Stimulated activated CD4-positive, alpha-beta T cell treated with anti-CD3 and anti-CD28 coated beads, TNF-alpha, amount 100 ng/mL, for 4 hours (primary cell): ENCODE measurements around the gene RFNG.

Source experiments
- DNase-seq, 3 experiments: peaks; one replicate each; pipeline ENCODE4 v3.0.0-alpha.2; 2020; ENCODE audit warnings: low read depth in 3 of 3

RFNG gene

GRCh38 chr17:82013772-82014321, 37.8 kb downstream of the RFNG start:
- DNase-seq: no peak

GRCh38 chr17:82013341-82013740, 38.3 kb downstream of the RFNG start:
- DNase-seq: no peak

DNA sequence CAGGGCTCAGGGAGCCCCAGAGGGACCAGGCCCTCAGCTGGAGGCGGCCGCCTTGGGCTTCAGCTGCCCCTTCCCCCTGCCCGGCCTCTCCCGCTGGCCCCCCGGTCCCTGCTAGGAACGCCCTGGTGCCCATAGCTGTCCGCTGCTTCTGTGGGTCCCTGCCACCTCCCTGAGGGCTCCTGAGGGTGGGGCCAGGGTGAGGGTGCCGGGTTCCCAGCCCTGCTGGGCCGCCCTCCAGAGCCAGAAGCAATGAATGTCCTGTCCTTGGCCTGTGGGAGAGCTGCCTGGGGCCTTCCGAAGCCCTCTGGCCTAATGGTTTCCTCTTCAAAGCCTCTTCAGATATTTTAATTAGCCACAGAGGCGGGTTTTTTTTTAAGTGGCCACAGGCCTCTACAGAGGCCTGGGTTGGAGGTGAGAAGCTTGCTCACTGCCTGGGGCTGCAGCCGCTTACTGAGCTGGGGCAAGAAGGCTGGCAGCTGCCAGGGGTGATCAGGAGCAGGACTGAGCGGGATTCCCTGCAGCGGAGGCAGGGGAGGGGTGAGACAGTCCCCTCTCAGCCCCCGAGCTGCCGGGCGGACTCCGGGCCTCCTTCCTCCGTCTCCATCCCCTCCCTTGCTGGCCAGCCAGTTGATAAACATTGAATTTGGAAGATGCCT, 38.8 kb downstream of the RFNG start:
- DNase-seq: no peak

GRCh38 chr17:82012261-82012639, 39.4 kb downstream of the RFNG start:
- DNase-seq: no peak

- no peak for DNase-seq
These were observed 39.9 kb downstream of the RFNG start for GRCh38 chr17:82011617-82012187.

DNA sequence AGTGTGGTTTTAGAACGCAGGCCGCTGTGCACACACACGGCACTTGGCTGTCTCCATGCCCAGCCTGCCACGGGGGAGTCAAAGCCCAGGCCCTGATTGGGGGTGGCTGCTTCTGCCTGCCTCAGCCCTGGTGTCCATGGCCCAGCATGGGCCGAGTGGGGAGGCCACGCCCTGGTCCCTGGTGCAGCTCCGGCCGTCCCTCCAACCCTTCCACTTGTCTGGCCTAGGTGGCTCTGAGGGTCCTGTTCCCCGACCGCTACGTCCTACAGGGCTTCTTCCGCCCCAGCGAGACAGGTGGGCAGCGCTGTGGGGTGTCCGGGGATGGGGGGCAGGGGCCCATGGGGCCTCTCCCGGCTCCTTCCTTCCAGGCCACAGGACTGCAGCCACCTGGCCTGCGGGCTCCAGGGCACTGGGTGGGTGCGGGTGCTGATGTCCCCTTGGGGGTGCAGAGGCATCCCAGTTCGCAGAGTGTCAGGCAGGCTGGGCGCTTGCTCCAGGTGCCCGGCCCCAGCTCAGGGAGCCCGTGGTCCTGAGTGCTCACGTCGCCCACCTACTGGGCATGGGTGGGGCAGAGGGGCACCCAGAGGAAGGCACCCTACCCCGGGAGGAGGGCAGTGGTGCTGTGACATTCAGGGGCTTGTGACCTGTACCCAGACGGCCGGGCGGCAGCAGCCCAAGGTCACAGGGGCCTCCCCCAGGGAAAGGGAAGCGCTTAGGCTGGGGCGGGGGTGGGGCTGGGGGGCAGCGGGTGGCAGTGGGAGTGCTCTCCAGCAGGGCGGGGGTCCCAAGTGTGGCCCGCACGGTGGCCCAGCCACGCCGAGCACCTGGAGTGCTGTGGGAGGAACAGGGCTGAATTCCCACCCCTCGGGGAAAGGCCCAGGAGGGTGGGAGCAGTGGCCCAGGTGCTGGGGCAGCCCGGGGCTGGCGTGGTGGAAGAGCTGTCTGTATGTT, 40.8 kb downstream of the RFNG start:
- no peak for DNase-seq

- no peak for DNase-seq
These were observed 42.2 kb downstream of the RFNG start for GRCh38 chr17:82009413-82009812.

DNA sequence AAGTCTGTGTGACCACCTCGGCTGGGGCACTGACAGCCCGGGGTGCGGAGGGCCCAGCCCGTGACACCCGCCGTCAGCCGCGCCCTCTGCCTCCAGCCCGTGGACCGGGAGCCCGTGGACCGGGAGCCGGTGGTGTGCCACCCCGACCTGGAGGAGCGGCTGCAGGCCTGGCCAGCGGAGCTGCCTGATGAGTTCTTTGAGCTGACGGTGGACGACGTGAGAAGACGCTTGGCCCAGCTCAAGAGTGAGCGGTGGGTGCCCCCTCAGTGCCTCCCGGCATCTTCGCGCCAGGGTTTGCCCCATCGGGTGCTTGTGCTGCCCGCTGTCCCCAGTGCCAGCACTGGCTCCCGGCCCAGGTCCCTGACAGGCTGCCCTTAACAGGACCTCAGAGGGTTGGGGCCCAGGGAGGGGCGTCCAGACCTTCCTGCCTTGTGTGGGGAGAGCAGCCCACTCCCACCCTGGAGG, 42.6 kb downstream of the RFNG start:
- no peak for DNase-seq

GRCh38 chr17:82008258-82008940, 43.2 kb downstream of the RFNG start:
- DNase-seq: no peak

GRCh38 chr17:82007495-82008257, 43.9 kb downstream of the RFNG start:
- no peak for DNase-seq

DNA sequence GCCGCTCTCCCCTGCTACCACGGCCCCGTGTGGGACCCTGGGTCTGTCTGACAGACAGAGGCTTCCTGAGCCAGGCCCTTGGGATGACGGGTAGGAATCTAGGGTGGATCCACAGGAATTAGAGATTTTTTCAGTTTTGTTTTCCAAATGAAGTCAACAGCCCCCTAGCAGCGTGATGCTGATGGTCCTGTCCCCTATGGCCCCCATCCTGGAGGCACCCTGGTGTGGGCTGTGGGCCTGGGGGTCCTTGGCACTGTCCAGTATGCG, 44.5 kb downstream of the RFNG start:
- DNase-seq: no peak

DNA sequence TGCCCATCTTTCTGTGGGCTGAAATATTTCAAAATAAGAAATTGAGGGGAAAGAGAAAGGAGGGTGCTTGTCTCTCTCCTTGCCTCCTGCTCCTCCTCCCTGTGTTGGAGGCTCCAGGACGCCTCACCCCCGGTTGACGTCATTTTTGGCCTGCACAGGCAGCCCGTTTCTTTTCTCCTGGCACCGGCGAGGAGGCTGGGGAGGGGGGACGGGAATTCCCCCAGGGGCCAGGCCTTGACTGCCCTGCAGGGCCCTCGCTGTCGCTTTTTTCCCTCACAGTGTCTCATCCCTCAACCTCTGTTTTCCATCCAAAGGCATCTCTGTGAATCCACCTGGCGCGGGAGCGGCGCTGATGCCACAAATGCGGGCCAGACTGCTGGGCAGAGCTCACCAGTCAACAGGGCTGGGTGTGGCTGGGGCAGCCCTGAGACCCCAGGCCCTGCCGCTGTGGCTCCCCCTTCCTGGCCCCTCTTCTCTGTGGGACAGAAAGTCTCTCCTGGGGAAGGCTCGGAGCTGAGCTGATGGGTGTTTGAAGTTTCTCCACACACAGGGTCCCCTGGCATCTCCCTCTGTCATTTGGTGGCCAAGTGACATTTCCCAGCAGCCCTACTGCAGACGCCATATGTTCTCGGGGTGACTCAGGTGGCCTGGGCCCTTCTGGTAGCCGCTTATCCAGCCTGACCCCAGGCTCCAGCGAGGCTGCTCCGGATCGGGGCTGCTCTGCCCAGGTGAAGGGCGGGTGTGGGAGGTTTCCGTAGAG, 45.0 kb downstream of the RFNG start:
- DNase-seq: no peak

- no peak for DNase-seq
These were observed 45.8 kb downstream of the RFNG start for GRCh38 chr17:82005701-82006348.

- DNase-seq: no peak
These were observed 46.8 kb downstream of the RFNG start for GRCh38 chr17:82004517-82005455.

DNA sequence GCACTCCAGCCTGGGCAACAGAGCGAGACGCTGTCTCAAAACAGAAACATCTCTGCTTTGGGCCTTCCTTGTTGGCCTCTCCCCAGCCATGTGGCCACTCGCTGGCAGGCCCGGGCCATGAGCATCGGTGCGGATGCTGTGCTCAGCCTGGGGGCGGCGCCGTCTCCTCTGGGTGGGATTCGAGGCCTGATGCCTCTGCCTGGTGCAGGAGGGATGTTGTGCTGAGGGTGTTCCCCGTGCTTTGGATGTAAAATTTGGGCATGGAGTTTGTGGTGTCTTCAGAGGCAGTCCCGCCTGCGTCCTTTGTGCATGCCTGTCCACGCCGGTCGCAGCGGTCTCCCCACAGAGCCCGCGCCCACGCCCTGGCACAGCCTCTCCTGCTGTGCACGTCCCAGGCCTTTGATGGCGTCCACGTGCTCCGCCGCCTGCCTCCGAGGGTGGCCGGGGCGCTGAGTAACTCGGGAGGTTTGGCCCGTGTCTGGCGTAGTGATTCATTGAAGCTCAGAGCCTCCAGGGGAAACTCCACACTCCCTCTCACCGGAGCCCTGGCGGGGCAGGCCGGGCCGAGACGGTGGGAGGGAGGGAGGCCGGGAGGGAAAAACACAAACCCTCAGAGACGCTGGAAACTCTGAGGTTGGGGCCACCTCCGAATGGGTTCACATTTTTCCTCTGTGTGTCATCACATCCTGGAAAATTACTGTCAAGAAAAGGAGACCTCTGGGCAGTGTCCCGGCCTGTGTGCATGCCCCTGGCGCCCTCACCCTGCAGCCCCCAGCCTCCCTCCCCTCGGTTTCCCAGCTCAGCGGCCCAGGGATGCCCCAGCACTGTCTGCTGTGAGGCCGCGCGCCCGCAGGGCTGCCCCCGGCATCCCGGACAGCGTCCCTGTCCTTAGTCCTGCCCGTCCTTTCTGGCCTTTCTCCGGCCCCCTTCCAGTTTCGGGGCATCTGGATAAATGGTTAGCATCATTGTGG, 47.9 kb downstream of the RFNG start:
- DNase-seq: no peak

DNA sequence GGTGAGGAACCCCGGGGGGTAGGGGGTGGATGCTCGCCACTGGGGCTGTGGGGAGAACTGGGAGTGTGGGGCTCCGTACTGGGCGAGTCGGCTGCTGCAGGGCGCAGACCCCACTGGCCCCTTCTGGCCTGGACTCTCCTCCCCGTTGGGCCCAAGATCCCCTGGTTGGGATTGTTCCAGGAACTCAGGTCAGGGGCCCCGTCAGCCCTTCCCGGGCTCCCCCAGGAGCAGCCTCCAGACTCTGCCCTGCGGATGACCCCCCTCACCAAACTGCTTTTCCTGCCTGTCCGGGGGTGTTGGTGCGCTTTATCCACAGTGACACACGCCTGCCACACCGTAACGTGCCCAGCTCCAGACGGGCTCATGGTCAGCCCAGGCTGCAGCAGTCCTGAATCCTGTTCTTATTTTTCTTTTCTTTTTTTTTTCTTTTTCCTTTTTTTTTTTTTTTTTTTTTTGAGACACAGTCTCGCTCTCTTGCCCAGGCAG, 50.0 kb downstream of the RFNG start:
- no peak for DNase-seq

- DNase-seq: no peak
These were observed 50.6 kb downstream of the RFNG start for GRCh38 chr17:82000803-82001570.
